ENCODE data around the gene SECTM1. TPM values are rescaled to one million over a fixed set of nuclear protein-coding genes. Genes with fewer than 3 reads are reported as not detected.
A peak's percentile ranks its signal among the peaks of the same experiment; 100 is the strongest.

Gene SECTM1
- total and polyA plus RNA-seq, 2 experiments from 2014 or later = 0.21 to 1.3 TPM

DNA sequence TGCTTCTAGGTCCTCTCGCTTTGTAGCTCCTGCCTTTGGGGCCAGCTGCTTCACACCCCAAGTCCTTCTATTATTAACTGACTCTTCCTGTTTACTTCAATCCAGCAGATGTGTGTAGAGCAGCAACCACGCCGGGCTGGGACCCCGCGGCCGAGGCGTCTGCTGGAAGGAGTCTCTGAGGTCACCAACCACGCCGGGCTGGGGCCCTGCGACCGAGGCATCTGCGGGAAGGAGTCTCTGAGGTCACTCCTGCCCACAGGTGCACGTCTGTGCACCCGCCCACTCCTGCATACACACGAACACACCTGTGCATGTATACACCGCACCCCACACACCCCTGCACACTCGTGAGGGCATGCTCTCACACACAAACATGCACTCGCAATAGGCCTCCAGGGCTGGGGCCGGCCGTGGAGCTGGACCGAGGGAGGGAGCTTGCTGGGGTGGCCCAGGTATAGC is 17.7 kb upstream of the SECTM1 start:
- no peaks in the 10 kb centered on the region for H3K36me3 Mint-ChIP-seq (ENCODE audit: low read depth)
- ATAC-seq (no peak), DNase-seq (ENCODE audit: low spot score) (no peak)
- no peaks in the 10 kb centered on the region for H3K9me3 Mint-ChIP-seq
- peaks cover 4% of the 10 kb centered on the region; the same call in 2 of the 3 replicates for H3K4me1 Mint-ChIP-seq
- H3K4me3 ChIP-seq = no peak overlapping the region
- no peak overlapping the region for H3K27ac Mint-ChIP-seq
- H3K79me2 ChIP-seq (replicated peaks; ENCODE audit: insufficient read depth) = no peaks in the 10 kb centered on the region
- no peak overlapping the region for H3K4me3 Mint-ChIP-seq
- no peak overlapping the region for H3K27ac ChIP-seq (ENCODE audit: low read depth)
- no peaks in the 10 kb centered on the region for H3K36me3 ChIP-seq (ENCODE audit: insufficient read depth)
- H3K4me1 ChIP-seq (ENCODE audit: insufficient read depth) = no peaks in the 10 kb centered on the region
- no peaks in the 10 kb centered on the region for H3K9me2 ChIP-seq (ENCODE audit: insufficient read depth)
- TF ChIP-seq, protein P1, sequence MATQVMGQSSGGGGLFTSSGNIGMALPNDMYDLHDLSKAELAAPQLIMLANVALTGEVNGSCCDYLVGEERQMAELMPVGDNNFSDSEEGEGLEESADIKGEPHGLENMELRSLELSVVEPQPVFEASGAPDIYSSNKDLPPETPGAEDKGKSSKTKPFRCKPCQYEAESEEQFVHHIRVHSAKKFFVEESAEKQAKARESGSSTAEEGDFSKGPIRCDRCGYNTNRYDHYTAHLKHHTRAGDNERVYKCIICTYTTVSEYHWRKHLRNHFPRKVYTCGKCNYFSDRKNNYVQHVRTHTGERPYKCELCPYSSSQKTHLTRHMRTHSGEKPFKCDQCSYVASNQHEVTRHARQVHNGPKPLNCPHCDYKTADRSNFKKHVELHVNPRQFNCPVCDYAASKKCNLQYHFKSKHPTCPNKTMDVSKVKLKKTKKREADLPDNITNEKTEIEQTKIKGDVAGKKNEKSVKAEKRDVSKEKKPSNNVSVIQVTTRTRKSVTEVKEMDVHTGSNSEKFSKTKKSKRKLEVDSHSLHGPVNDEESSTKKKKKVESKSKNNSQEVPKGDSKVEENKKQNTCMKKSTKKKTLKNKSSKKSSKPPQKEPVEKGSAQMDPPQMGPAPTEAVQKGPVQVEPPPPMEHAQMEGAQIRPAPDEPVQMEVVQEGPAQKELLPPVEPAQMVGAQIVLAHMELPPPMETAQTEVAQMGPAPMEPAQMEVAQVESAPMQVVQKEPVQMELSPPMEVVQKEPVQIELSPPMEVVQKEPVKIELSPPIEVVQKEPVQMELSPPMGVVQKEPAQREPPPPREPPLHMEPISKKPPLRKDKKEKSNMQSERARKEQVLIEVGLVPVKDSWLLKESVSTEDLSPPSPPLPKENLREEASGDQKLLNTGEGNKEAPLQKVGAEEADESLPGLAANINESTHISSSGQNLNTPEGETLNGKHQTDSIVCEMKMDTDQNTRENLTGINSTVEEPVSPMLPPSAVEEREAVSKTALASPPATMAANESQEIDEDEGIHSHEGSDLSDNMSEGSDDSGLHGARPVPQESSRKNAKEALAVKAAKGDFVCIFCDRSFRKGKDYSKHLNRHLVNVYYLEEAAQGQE (IDR thresholded peaks at IDR 0.05; ENCODE audit: unreplicated experiment) = no peak
- no peak for TF ChIP-seq JUNB (IDR thresholded peaks at IDR 0.05; ENCODE audit: unreplicated experiment)
- no peak for TF ChIP-seq ZNF331 (CRISPR knock-in tag; IDR thresholded peaks at IDR 0.05; ENCODE audit: low read depth)
- no peak for TF ChIP-seq ZNF114 (CRISPR knock-in tag; IDR thresholded peaks at IDR 0.05)
- TF ChIP-seq STAT1 (IDR thresholded peaks at IDR 0.05; ENCODE audit: unreplicated experiment) = no peak
- TF ChIP-seq EZH2phosphoT487 (IDR thresholded peaks at IDR 0.05; ENCODE audit: unreplicated experiment) = no peak
- no peak for TF ChIP-seq POLR2AphosphoS5 (IDR thresholded peaks at IDR 0.05; ENCODE audit: low read depth)
- TF ChIP-seq, protein P2, sequence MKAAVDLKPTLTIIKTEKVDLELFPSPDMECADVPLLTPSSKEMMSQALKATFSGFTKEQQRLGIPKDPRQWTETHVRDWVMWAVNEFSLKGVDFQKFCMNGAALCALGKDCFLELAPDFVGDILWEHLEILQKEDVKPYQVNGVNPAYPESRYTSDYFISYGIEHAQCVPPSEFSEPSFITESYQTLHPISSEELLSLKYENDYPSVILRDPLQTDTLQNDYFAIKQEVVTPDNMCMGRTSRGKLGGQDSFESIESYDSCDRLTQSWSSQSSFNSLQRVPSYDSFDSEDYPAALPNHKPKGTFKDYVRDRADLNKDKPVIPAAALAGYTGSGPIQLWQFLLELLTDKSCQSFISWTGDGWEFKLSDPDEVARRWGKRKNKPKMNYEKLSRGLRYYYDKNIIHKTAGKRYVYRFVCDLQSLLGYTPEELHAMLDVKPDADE (IDR thresholded peaks at IDR 0.05) = no peak
- no peak for TF ChIP-seq NANOG (IDR thresholded peaks at IDR 0.05; ENCODE audit: borderline replicate concordance)
- no peak for TF ChIP-seq EZH2 (IDR thresholded peaks at IDR 0.05; ENCODE audit: low read depth, unreplicated experiment)
- no peak for TF ChIP-seq CREB1 (CRISPR knock-in tag; IDR thresholded peaks at IDR 0.05; ENCODE audit: low read depth)
- TF ChIP-seq, protein P3, sequence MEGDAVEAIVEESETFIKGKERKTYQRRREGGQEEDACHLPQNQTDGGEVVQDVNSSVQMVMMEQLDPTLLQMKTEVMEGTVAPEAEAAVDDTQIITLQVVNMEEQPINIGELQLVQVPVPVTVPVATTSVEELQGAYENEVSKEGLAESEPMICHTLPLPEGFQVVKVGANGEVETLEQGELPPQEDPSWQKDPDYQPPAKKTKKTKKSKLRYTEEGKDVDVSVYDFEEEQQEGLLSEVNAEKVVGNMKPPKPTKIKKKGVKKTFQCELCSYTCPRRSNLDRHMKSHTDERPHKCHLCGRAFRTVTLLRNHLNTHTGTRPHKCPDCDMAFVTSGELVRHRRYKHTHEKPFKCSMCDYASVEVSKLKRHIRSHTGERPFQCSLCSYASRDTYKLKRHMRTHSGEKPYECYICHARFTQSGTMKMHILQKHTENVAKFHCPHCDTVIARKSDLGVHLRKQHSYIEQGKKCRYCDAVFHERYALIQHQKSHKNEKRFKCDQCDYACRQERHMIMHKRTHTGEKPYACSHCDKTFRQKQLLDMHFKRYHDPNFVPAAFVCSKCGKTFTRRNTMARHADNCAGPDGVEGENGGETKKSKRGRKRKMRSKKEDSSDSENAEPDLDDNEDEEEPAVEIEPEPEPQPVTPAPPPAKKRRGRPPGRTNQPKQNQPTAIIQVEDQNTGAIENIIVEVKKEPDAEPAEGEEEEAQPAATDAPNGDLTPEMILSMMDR (conservative IDR thresholded peaks at IDR 0.05; ENCODE audit: low read depth in 2 of 2) = no peak
- TF ChIP-seq, protein P4, sequence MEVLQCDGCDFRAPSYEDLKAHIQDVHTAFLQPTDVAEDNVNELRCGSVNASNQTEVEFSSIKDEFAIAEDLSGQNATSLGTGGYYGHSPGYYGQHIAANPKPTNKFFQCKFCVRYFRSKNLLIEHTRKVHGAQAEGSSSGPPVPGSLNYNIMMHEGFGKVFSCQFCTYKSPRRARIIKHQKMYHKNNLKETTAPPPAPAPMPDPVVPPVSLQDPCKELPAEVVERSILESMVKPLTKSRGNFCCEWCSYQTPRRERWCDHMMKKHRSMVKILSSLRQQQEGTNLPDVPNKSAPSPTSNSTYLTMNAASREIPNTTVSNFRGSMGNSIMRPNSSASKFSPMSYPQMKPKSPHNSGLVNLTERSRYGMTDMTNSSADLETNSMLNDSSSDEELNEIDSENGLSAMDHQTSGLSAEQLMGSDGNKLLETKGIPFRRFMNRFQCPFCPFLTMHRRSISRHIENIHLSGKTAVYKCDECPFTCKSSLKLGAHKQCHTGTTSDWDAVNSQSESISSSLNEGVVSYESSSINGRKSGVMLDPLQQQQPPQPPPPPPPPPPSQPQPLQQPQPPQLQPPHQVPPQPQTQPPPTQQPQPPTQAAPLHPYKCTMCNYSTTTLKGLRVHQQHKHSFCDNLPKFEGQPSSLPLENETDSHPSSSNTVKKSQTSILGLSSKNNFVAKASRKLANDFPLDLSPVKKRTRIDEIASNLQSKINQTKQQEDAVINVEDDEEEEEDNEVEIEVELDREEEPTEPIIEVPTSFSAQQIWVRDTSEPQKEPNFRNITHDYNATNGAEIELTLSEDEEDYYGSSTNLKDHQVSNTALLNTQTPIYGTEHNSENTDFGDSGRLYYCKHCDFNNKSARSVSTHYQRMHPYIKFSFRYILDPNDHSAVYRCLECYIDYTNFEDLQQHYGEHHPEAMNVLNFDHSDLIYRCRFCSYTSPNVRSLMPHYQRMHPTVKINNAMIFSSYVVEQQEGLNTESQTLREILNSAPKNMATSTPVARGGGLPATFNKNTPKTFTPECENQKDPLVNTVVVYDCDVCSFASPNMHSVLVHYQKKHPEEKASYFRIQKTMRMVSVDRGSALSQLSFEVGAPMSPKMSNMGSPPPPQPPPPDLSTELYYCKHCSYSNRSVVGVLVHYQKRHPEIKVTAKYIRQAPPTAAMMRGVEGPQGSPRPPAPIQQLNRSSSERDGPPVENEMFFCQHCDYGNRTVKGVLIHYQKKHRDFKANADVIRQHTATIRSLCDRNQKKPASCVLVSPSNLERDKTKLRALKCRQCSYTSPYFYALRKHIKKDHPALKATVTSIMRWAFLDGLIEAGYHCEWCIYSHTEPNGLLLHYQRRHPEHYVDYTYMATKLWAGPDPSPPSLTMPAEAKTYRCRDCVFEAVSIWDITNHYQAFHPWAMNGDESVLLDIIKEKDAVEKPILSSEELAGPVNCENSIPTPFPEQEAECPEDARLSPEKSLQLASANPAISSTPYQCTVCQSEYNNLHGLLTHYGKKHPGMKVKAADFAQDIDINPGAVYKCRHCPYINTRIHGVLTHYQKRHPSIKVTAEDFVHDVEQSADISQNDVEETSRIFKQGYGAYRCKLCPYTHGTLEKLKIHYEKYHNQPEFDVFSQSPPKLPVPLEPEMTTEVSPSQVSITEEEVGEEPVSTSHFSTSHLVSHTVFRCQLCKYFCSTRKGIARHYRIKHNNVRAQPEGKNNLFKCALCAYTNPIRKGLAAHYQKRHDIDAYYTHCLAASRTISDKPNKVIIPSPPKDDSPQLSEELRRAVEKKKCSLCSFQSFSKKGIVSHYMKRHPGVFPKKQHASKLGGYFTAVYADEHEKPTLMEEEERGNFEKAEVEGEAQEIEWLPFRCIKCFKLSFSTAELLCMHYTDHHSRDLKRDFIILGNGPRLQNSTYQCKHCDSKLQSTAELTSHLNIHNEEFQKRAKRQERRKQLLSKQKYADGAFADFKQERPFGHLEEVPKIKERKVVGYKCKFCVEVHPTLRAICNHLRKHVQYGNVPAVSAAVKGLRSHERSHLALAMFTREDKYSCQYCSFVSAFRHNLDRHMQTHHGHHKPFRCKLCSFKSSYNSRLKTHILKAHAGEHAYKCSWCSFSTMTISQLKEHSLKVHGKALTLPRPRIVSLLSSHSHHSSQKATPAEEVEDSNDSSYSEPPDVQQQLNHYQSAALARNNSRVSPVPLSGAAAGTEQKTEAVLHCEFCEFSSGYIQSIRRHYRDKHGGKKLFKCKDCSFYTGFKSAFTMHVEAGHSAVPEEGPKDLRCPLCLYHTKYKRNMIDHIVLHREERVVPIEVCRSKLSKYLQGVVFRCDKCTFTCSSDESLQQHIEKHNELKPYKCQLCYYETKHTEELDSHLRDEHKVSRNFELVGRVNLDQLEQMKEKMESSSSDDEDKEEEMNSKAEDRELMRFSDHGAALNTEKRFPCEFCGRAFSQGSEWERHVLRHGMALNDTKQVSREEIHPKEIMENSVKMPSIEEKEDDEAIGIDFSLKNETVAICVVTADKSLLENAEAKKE (CRISPR knock-in tag; IDR thresholded peaks at IDR 0.05) = no peak
- no peak overlapping the region for H3K4me2 ChIP-seq
- H2AFZ ChIP-seq = peak overlapping the region; percentile 84; the same call in 1 of the 2 replicates
- H3F3A ChIP-seq (replicated peaks; ENCODE audit: low read depth) = no peaks in the 10 kb centered on the region
- no peaks in the 10 kb centered on the region for H4K20me1 ChIP-seq (replicated peaks; ENCODE audit: insufficient read depth)
- H3K27me3 ChIP-seq (ENCODE audit: insufficient read depth) = no peaks in the 10 kb centered on the region
- H3K27me3 Mint-ChIP-seq (ENCODE audit: insufficient read depth, low read depth, poor library complexity) = peaks cover 11% of the 10 kb centered on the region
